Naive thymus-derived CD4-positive, alpha-beta T cell (primary cell): ENCODE data around the gene RASIP1. TPM values are rescaled to one million over a fixed set of nuclear protein-coding genes. Genes with fewer than 3 reads are reported as not detected.

Source experiments
- ATAC-seq: fragments of 150-1000 bp; cut with Tn5 transposase; 2 replicates; pipeline ENCODE4 v1.10.0; 2021; ENCODE audit warnings: mild to moderate bottlenecking, moderate library complexity
- CTCF ChIA-PET: fragments of 350-600 bp; sonication (Branson Sonifier 250); formaldehyde crosslinking; loops from one replicate; lab custom pipeline; 2021; ENCODE audit warnings: antibody characterized with exemption; lab: Charles Lee
- POLR2A ChIA-PET: fragments of 350-600 bp; sonication (Branson Sonifier 250); formaldehyde crosslinking; loops from one replicate; lab custom pipeline; 2021; ENCODE audit warnings: antibody characterized with exemption, inconsistent platforms; lab: Charles Lee
- DNase-seq, 9 donors: peaks; one replicate each; pipeline versions ENCODE4 v3.0.0 to v3.0.0-alpha.2; 2020 to 2022; ENCODE audit warnings: mixed read lengths in 1 of 9
- H3K27ac ChIP-seq: one replicate; pipeline ENCODE4 v1.7.0; 2013; ENCODE audit warnings: mild to moderate bottlenecking, low read depth, low read length, moderate library complexity
- H3K27me3 ChIP-seq, 2 donors: one replicate each; pipeline ENCODE4 v1.7.0; 2013; ENCODE audit warnings: low read length in 2 of 2, mild to moderate bottlenecking in 2 of 2, moderate library complexity in 2 of 2; ENCODE audit not compliant: control insufficient read depth in 2 of 2, insufficient read depth in 2 of 2
- H3K36me3 ChIP-seq, 3 experiments: 1 replicate in 2 of 3; 2 replicates in 1 of 3; pipeline ENCODE4 v1.7.0; 2013; ENCODE audit warnings: low read length in 3 of 3, mild to moderate bottlenecking in 3 of 3, moderate library complexity in 1 of 3; ENCODE audit not compliant: insufficient read depth in 3 of 3, control insufficient read depth in 2 of 3
- H3K4me1 ChIP-seq, 2 donors: one replicate each; pipeline ENCODE4 v1.7.0; 2013; ENCODE audit warnings: low read length in 2 of 2, mild to moderate bottlenecking in 2 of 2, moderate library complexity in 1 of 2; ENCODE audit not compliant: control insufficient read depth in 2 of 2, insufficient read depth in 2 of 2
- H3K4me3 ChIP-seq: 2 replicates; pipeline ENCODE4 v1.7.0; 2013; ENCODE audit warnings: mild to moderate bottlenecking, low read length
- H3K9me3 ChIP-seq, 3 experiments: 1 replicate in 2 of 3; 2 replicates in 1 of 3; pipeline ENCODE4 v1.7.0; 2013; ENCODE audit warnings: low read length in 3 of 3; ENCODE audit not compliant: control insufficient read depth in 2 of 3
- H3K27ac Mint-ChIP-seq, 9 donors: one replicate each; pipeline ENCODE4 v1.8.0; 2020 to 2022; ENCODE audit warnings: mixed read lengths in 9 of 9, mild to moderate bottlenecking in 8 of 9, moderate library complexity in 5 of 9, inconsistent platforms in 2 of 9
- H3K27me3 Mint-ChIP-seq, 5 donors: one replicate each; pipeline ENCODE4 v1.8.0; 2021 to 2022; ENCODE audit warnings: mixed read lengths in 5 of 5, mild to moderate bottlenecking in 1 of 5
- H3K36me3 Mint-ChIP-seq, 5 donors: one replicate each; pipeline ENCODE4 v1.8.0; 2020 to 2022; ENCODE audit warnings: mixed read lengths in 5 of 5, mild to moderate bottlenecking in 3 of 5, inconsistent platforms in 1 of 5
- H3K4me1 Mint-ChIP-seq, 7 donors: one replicate each; pipeline ENCODE4 v1.8.0; 2020 to 2022; ENCODE audit warnings: mixed read lengths in 7 of 7, mild to moderate bottlenecking in 3 of 7, inconsistent platforms in 1 of 7
- H3K4me3 Mint-ChIP-seq, 10 donors: one replicate each; pipeline ENCODE4 v1.8.0; 2020 to 2022; ENCODE audit warnings: mild to moderate bottlenecking in 10 of 10, mixed read lengths in 10 of 10, moderate library complexity in 6 of 10, inconsistent platforms in 2 of 10
- H3K9me3 Mint-ChIP-seq, 11 donors: one replicate each; pipeline ENCODE4 v1.8.0; 2020 to 2022; ENCODE audit warnings: mixed read lengths in 11 of 11, mild to moderate bottlenecking in 4 of 11, inconsistent platforms in 1 of 11, moderate library complexity in 1 of 11
- intact Hi-C, 2 donors: fragments of 100-400 bp; cut with micrococcal nuclease; formaldehyde crosslinking; loops; one replicate each; pipeline ENCODE4 v1.15.1; 2023
- polyA plus RNA-seq, 2 donors: library from polyadenylated mRNA; unstranded; fragments of 300-500 nt; fragmentation: Illumina TruSeq; gene quantifications; one replicate each; pipeline ENCODE4 v1.2.3, GENCODE V29; 2021
- total RNA-seq, 6 experiments: library from RNA in 5 of 6; stranded (reverse) in 5 of 6; gene quantifications; 1 replicate in 5 of 6; 2 replicates in 1 of 6; pipeline ENCODE4 v1.2.3 and lab custom pipeline; 2021 to 2026

The RASIP1 gene
- total and polyA plus RNA-seq, 7 experiments from 2014 or later = 0.12 to 0.65 (median 0.17) TPM; not detected in 3

DNA sequence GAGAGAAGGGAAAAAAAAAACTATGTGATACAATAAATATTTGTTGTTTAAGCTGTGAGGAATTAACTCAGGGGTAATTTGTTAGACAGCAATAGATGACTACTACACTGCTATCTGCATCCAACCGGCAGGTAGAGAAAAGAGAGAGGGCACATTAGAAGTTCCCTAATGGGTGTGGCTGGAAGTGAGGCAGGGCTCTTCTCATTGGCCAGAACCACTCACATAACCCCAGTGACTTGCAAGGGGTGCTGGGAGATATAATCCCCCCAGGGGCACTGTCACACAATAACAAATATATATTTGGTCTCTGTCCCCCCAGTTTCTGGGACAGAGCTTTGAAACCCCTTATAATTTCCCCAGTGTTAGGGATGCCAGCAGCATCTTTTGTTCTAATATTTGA is 39.2 kb upstream of the RASIP1 start:
- H3K27me3 Mint-ChIP-seq = peaks cover 0 to 6% (median 4%) of the 10 kb centered on the region in 5 donors
- DNase-seq (no peak), ATAC-seq (no peak)
- CTCF ChIA-PET = interaction anchor here (0.7 to 1.7 kb wide), 2 partner anchors 8 to 708 kb away, joined by 3 to 11 read pairs; no protein-coding TSS in a partner anchor
- Histone ChIP-seq H3K9me3 (no peaks in the 10 kb centered on the region), H3K4me1 (no peaks in the 10 kb centered on the region), H3K27ac (no peak overlapping the region), H3K27me3 (no peaks in the 10 kb centered on the region), H3K4me3 (no peak overlapping the region), H3K36me3 (no peaks in the 10 kb centered on the region)
- H3K9me3 Mint-ChIP-seq = no peaks in the 10 kb centered on the region
- H3K27ac Mint-ChIP-seq = no peak overlapping the region
- H3K36me3 Mint-ChIP-seq = no peaks in the 10 kb centered on the region
- POLR2A ChIA-PET = no interaction called here
- intact Hi-C loops = no loop called here
- H3K4me3 Mint-ChIP-seq = no peak overlapping the region
- H3K4me1 Mint-ChIP-seq = peaks cover 0 to 4% (median 3%) of the 10 kb centered on the region in 7 donors

DNA sequence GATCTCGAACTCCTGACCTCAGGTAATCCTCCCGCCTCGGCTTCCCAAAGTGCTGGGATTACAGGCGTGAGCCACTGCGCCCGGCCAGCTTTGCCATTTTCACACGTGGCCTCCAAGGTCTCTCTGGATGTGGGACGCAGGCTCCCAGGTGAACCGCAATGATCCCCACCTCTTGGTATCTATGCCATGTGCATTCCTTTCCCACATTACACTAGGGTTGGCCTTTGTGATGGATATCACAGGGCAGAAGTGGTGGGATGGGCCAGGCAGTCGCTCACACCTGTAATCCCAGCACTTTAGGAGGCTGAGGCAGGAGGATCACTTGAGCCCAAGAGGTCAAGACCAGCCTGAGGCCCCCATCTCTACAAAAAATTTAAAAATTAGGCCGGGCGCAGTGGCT is 37.3 kb upstream of the RASIP1 start:
- H3K36me3 ChIP-seq = no peaks in the 10 kb centered on the region
- H3K27ac ChIP-seq = no peak overlapping the region
- Mint-ChIP-seq H3K4me1 (peaks cover 0 to 4% (median 3%) of the 10 kb centered on the region in 7 donors), H3K27ac (no peak overlapping the region), H3K27me3 (peaks cover 0 to 6% (median 4%) of the 10 kb centered on the region in 5 donors), H3K9me3 (no peaks in the 10 kb centered on the region), H3K4me3 (no peak overlapping the region), H3K36me3 (no peaks in the 10 kb centered on the region)
- POLR2A ChIA-PET = no interaction called here
- H3K4me3 ChIP-seq = no peak overlapping the region
- no peaks in the 10 kb centered on the region for H3K27me3 ChIP-seq
- CTCF ChIA-PET = interaction anchor here (0.7 to 1.1 kb wide), 2 partner anchors 18 to 65 kb away, joined by 8 read pairs; no protein-coding TSS in a partner anchor
- H3K9me3 ChIP-seq = no peaks in the 10 kb centered on the region
- no peak for ATAC-seq
- intact Hi-C loops = no loop called here
- H3K4me1 ChIP-seq = no peaks in the 10 kb centered on the region
- DNase-seq = no peak

GRCh38 chr19:48777139-48777538 is 36.7 kb upstream of the RASIP1 start:
- H3K4me1 ChIP-seq = no peaks in the 10 kb centered on the region
- H3K4me3 ChIP-seq = no peak overlapping the region
- Mint-ChIP-seq H3K4me1 (peaks cover 0 to 1% (median 0%) of the 10 kb centered on the region in 7 donors), H3K27me3 (peaks cover 0 to 4% (median 0%) of the 10 kb centered on the region in 5 donors), H3K9me3 (no peaks in the 10 kb centered on the region), H3K4me3 (no peak overlapping the region), H3K36me3 (no peaks in the 10 kb centered on the region), H3K27ac (no peak overlapping the region)
- CTCF ChIA-PET = interaction anchor here (0.7 kb wide), 1 partner anchor 14 kb away, joined by 5 read pairs; no protein-coding TSS in a partner anchor
- no peaks in the 10 kb centered on the region for H3K9me3 ChIP-seq
- no peak overlapping the region for H3K27ac ChIP-seq
- intact Hi-C loops = no loop called here
- DNase-seq = no peak
- ATAC-seq = no peak
- POLR2A ChIA-PET = no interaction called here
- H3K36me3 ChIP-seq = no peaks in the 10 kb centered on the region
- no peaks in the 10 kb centered on the region for H3K27me3 ChIP-seq

GRCh38 chr19:48772503-48772953 is 32.1 kb upstream of the RASIP1 start:
- H3K4me3 Mint-ChIP-seq = no peak overlapping the region
- H3K27me3 Mint-ChIP-seq = peaks cover 0 to 16% (median 13%) of the 10 kb centered on the region in 5 donors
- ATAC-seq (no peak), DNase-seq (no peak)
- CTCF ChIA-PET = interaction anchor here (0.8 kb wide), 1 partner anchor 477 kb away, joined by 4 read pairs; no protein-coding TSS in a partner anchor
- H3K4me1 Mint-ChIP-seq = peaks cover 0 to 4% (median 0%) of the 10 kb centered on the region in 7 donors
- POLR2A ChIA-PET = interaction anchor here (0.8 kb wide), 1 partner anchor 155 kb away, joined by 4 read pairs; no protein-coding TSS in a partner anchor
- Histone ChIP-seq H3K27ac (no peak overlapping the region), H3K36me3 (no peaks in the 10 kb centered on the region), H3K4me3 (no peak overlapping the region), H3K4me1 (no peaks in the 10 kb centered on the region), H3K27me3 (peaks cover 0 to 4% of the 10 kb centered on the region in 2 donors), H3K9me3 (no peaks in the 10 kb centered on the region)
- no peak overlapping the region for H3K27ac Mint-ChIP-seq
- H3K36me3 Mint-ChIP-seq = no peaks in the 10 kb centered on the region
- intact Hi-C loops = no loop called here
- no peaks in the 10 kb centered on the region for H3K9me3 Mint-ChIP-seq

- Histone ChIP-seq H3K27me3 (peaks cover 0 to 4% of the 10 kb centered on the region in 2 donors), H3K36me3 (no peaks in the 10 kb centered on the region), H3K27ac (no peak overlapping the region), H3K4me3 (no peak overlapping the region), H3K4me1 (no peaks in the 10 kb centered on the region), H3K9me3 (no peaks in the 10 kb centered on the region)
- intact Hi-C loops = no loop called here
- Mint-ChIP-seq H3K4me1 (peaks cover 0 to 5% (median 0%) of the 10 kb centered on the region in 7 donors), H3K9me3 (no peaks in the 10 kb centered on the region), H3K27ac (no peak overlapping the region), H3K27me3 (peaks cover 0 to 17% (median 13%) of the 10 kb centered on the region in 5 donors), H3K4me3 (no peak overlapping the region), H3K36me3 (no peaks in the 10 kb centered on the region)
- ATAC-seq = no peak
- no peak for DNase-seq
- POLR2A ChIA-PET = no interaction called here
- CTCF ChIA-PET = no interaction called here
These were observed 30.5 kb upstream of the RASIP1 start for GRCh38 chr19:48770734-48771472.

DNA sequence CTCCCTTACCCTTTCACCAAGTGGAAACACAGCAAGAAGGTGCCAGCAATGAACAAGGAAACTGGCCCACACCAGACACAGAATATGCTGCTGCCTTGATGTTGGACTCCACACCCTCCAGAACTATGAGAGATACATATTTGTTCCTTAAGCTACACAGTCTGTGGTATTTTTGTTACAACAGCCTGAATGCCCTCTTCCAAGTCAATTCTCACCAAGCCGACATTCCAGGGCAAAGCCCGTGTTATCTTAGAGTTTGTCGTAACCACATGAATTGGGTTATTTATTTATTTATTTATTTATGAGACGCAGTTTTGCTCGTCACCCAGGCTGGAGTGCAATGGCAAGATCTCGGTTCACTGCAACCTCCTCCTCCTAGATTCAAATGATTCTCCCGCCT is 29.9 kb upstream of the RASIP1 start:
- CTCF ChIA-PET = interaction anchor here (0.7 kb wide), 1 partner anchor 124 kb away, joined by 4 read pairs; no protein-coding TSS in a partner anchor
- H3K27ac Mint-ChIP-seq = no peak overlapping the region
- no peak overlapping the region for H3K27ac ChIP-seq
- no peak overlapping the region for H3K4me3 Mint-ChIP-seq
- ATAC-seq (no peak), DNase-seq (no peak)
- no peaks in the 10 kb centered on the region for H3K4me1 ChIP-seq
- peaks cover 0 to 19% (median 13%) of the 10 kb centered on the region in 5 donors for H3K27me3 Mint-ChIP-seq
- H3K27me3 ChIP-seq = peaks cover 0 to 4% of the 10 kb centered on the region in 2 donors
- no peak overlapping the region for H3K4me3 ChIP-seq
- no peaks in the 10 kb centered on the region for H3K9me3 Mint-ChIP-seq
- H3K4me1 Mint-ChIP-seq = peaks cover 0 to 5% (median 0%) of the 10 kb centered on the region in 7 donors
- intact Hi-C loops = no loop called here
- POLR2A ChIA-PET = interaction anchor here (0.6 kb wide), 2 partner anchors 183 to 523 kb away, joined by 3 to 4 read pairs; no protein-coding TSS in a partner anchor
- no peaks in the 10 kb centered on the region for H3K36me3 ChIP-seq
- no peaks in the 10 kb centered on the region for H3K36me3 Mint-ChIP-seq
- no peaks in the 10 kb centered on the region for H3K9me3 ChIP-seq
